PFSK-1 (cell line): ENCODE data around the gene F2RL3. TPM values are rescaled to one million over a fixed set of nuclear protein-coding genes. Genes with fewer than 3 reads are reported as not detected.

Experiments
- FOXP2 ChIP-seq: optimal IDR thresholded peaks from 2 replicates; pipeline ENCODE3; 2011; ENCODE audit warnings: borderline replicate concordance, control low read depth, inconsistent platforms; ENCODE audit not compliant: insufficient read depth; ENCODE audit errors: extremely low read length, extremely low read depth
- POLR2AphosphoS5 ChIP-seq: IDR thresholded peaks from 2 replicates; pipeline ENCODE4 v1.6.1; 2012; ENCODE audit warnings: low read depth, mild to moderate bottlenecking, control low read depth, low read length, moderate library complexity
- SIN3A ChIP-seq: IDR thresholded peaks from 2 replicates; pipeline ENCODE4 v1.6.1; 2012; ENCODE audit warnings: mild to moderate bottlenecking, low read length, moderate library complexity, borderline replicate concordance; ENCODE audit not compliant: insufficient read depth
- TAF1 ChIP-seq: IDR thresholded peaks from 2 replicates; pipeline ENCODE4 v1.6.1; 2012; ENCODE audit warnings: low read length, control low read depth, borderline replicate concordance; ENCODE audit not compliant: insufficient read depth
- polyA plus RNA-seq: library from polyadenylated mRNA; unstranded; fragments of >200 nt; gene quantifications from one replicate; pipeline ENCODE4 v1.2.1, GENCODE V29; 2012; ENCODE audit warnings: low read depth, missing spikeins; ENCODE audit not compliant: insufficient read length
- TF ChIP-seq, protein P1 (sequence below), 2 experiments: IDR thresholded peaks; 2 replicates each; pipeline versions ENCODE4 v1.6.1 to v1.8.0; 2011 to 2012; ENCODE audit warnings: low read depth in 2 of 2, low read length in 2 of 2, control low read depth in 1 of 2, inconsistent platforms in 1 of 2, mild to moderate bottlenecking in 1 of 2, moderate library complexity in 1 of 2; ENCODE audit not compliant: insufficient read depth in 1 of 2

F2RL3 gene
- polyA plus RNA-seq, result 1.4 TPM

DNA sequence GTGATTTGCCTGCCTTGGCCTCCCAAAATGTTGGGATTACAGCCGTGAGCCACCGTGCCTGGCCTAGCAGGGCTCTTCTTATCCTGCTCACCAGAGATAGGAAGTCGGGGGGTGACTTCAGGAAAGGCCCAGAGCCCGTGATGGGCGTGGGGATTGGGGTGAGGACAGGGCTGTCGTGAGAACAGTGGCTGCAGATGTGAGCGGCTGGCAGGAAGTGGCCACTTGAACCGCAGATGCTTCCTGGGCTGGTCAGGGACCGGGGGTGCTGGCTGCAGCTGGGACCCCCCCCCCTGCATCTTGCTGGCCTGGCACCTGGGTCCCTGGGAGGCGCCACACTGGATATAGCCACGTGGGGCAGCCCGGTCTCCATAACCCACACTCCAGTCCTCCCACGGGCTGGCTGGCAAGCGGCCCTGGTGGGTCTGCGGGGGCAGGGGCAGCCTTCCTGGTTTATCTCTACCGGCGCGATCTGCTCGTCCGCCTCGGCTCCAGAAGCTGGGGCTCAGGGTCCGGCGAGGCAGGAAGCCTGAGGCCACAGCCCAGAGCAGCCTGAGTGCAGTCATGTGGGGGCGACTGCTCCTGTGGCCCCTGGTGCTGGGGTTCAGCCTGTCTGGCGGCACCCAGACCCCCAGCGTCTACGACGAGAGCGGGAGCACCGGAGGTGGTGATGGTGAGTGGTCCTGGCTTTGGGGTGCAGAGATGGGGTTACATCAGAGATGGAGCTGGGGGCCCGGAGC, at the start of gene F2RL3:
Gene F2RL3 (plus strand): TSS at position 371 of the 737 bp plus-strand sequence. CDS start 191 bp downstream, at position 562.
- TF ChIP-seq, protein P1, sequence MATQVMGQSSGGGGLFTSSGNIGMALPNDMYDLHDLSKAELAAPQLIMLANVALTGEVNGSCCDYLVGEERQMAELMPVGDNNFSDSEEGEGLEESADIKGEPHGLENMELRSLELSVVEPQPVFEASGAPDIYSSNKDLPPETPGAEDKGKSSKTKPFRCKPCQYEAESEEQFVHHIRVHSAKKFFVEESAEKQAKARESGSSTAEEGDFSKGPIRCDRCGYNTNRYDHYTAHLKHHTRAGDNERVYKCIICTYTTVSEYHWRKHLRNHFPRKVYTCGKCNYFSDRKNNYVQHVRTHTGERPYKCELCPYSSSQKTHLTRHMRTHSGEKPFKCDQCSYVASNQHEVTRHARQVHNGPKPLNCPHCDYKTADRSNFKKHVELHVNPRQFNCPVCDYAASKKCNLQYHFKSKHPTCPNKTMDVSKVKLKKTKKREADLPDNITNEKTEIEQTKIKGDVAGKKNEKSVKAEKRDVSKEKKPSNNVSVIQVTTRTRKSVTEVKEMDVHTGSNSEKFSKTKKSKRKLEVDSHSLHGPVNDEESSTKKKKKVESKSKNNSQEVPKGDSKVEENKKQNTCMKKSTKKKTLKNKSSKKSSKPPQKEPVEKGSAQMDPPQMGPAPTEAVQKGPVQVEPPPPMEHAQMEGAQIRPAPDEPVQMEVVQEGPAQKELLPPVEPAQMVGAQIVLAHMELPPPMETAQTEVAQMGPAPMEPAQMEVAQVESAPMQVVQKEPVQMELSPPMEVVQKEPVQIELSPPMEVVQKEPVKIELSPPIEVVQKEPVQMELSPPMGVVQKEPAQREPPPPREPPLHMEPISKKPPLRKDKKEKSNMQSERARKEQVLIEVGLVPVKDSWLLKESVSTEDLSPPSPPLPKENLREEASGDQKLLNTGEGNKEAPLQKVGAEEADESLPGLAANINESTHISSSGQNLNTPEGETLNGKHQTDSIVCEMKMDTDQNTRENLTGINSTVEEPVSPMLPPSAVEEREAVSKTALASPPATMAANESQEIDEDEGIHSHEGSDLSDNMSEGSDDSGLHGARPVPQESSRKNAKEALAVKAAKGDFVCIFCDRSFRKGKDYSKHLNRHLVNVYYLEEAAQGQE (IDR thresholded peaks at IDR 0.05; ENCODE audit: insufficient read depth in 1 of 2, low read depth in 2 of 2, low read length in 2 of 2), result no peak
- TF ChIP-seq TAF1, result no peak

DNA sequence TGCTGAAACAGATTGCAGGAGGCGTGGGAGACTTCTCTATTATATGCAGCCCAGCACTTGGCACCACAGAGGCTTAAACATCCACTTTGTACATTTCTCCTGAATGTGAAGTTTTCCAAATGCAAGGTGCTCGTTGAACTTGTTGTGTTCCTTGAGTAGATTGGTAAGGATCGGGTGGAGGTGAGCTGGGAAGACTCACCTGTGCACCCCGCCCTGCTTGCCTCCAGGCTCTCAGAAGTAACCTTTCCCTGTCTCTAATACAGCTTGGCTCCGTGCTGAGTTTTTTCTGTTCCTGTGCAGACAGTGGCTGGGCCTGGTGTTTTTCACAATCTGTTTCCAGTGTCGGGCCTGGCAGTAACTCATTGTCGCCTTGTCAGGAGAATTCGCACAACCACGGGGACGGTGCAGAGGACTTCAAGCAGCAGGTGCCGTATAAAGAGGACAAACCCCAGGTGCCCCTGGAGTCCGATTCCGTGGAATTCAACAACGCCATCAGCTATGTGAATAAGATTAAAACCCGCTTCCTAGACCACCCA, 47.3 kb upstream of the F2RL3 start:
- TF ChIP-seq, protein P1 (IDR thresholded peaks at IDR 0.05; ENCODE audit: insufficient read depth in 1 of 2, low read depth in 2 of 2, low read length in 2 of 2), result no peak

DNA sequence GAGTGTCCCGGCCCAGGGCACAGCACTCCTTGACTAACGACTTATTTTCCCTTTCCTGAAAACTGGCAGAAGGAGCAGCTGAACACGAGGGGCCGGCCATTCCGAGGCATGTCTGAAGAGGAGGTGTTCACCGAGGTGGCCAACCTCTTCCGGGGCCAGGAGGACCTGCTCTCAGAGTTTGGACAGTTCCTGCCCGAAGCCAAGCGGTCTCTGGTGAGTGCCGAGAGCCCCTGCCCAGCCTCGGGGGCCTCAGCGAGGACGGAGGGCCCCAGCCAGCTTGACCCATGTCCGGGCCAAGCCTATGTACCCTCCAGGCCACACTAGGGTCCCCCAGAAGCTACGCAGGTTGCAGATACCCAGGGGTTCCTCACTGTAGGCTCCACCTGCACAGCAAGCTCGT, 41.9 kb upstream of the F2RL3 start:
- no peak for TF ChIP-seq SIN3A
- TF ChIP-seq, protein P1 (IDR thresholded peaks at IDR 0.05; ENCODE audit: insufficient read depth in 1 of 2, low read depth in 2 of 2, low read length in 2 of 2), result no peak
- TF ChIP-seq POLR2AphosphoS5, result no peak
- TF ChIP-seq TAF1, result no peak
- no peak for TF ChIP-seq FOXP2

DNA sequence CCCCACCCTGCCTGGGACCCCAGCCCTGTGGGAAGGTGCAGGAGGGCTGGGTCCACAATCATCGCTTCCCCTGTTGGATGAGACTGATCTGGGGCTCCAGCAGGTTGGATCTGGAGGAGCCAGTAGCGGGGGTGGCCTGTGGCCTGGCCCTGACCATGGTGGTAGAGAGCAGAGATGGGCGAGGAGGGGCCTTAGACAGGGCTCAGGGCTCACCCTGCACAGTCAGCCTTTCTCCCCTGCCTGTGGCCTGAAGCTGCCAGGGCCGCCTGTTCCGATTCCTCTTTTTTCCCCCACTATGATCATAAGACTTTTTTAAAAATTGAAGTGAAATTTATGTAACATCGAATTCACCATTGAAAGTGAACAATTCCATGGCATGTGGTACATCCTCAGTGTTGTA, 41.4 kb upstream of the F2RL3 start:
- TF ChIP-seq POLR2AphosphoS5, result no peak
- TF ChIP-seq SIN3A, result no peak
- no peak for TF ChIP-seq FOXP2
- TF ChIP-seq, protein P1 (IDR thresholded peaks at IDR 0.05; ENCODE audit: insufficient read depth in 1 of 2, low read depth in 2 of 2, low read length in 2 of 2), result no peak
- TF ChIP-seq TAF1, result no peak

DNA sequence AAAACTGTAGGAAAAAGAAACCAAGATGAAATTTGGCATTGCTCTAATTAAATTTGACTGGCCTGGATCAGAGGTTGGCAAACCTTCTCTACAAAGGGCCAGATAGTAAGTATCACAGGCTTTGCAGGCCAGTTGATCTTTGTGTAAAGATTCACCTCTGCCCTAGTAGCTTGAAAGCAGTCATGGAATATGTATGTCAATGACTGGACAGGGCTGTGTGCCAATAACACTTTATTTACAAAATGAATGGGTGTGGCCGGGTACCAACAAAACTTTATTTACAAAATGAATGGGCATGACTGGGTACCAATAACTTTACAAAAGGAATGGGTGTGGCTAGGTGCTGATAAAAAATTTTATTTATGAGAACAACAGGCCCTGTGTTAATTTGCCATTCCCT, 39.6 kb upstream of the F2RL3 start:
- TF ChIP-seq TAF1, result no peak
- TF ChIP-seq SIN3A, result no peak
- TF ChIP-seq, protein P1 (IDR thresholded peaks at IDR 0.05; ENCODE audit: insufficient read depth in 1 of 2, low read depth in 2 of 2, low read length in 2 of 2), result no peak
- no peak for TF ChIP-seq FOXP2
- TF ChIP-seq POLR2AphosphoS5, result no peak
